IPS-15b (cell line): ENCODE results near the gene RAB5B.

Source experiments
- H3K27me3 ChIP-seq: one replicate; pipeline ENCODE4 v1.6.1; 2013; ENCODE audit warnings: low read length; ENCODE audit not compliant: control insufficient read depth, insufficient read depth
- H3K36me3 ChIP-seq: one replicate; pipeline ENCODE4 v1.6.1; 2013; ENCODE audit warnings: low read length; ENCODE audit not compliant: control insufficient read depth, insufficient read depth
- H3K4me1 ChIP-seq: one replicate; pipeline ENCODE4 v1.6.1; 2013; ENCODE audit warnings: mild to moderate bottlenecking, low read length; ENCODE audit not compliant: control insufficient read depth, insufficient read depth
- H3K4me3 ChIP-seq: one replicate; pipeline ENCODE4 v1.5.1; 2013; ENCODE audit warnings: low read depth, low read length
- H3K9ac ChIP-seq: one replicate; pipeline ENCODE4 v1.6.1; 2013; ENCODE audit warnings: low read depth, mild to moderate bottlenecking, low read length
- H3K9me3 ChIP-seq: one replicate; pipeline ENCODE4 v1.6.1; 2013; ENCODE audit warnings: mild to moderate bottlenecking, low read length; ENCODE audit not compliant: control insufficient read depth, insufficient read depth

The RAB5B gene

GRCh38 chr12:55955344-55955743 lies 18.5 kb upstream of the RAB5B start:
- H3K9me3 ChIP-seq = no peaks in the 10 kb centered on the region
- no peak overlapping the region for H3K4me3 ChIP-seq
- H3K27me3 ChIP-seq = no peaks in the 10 kb centered on the region
- peaks cover 66% of the 10 kb centered on the region for H3K36me3 ChIP-seq
- H3K9ac ChIP-seq = no peak overlapping the region
- H3K4me1 ChIP-seq = no peaks in the 10 kb centered on the region

DNA sequence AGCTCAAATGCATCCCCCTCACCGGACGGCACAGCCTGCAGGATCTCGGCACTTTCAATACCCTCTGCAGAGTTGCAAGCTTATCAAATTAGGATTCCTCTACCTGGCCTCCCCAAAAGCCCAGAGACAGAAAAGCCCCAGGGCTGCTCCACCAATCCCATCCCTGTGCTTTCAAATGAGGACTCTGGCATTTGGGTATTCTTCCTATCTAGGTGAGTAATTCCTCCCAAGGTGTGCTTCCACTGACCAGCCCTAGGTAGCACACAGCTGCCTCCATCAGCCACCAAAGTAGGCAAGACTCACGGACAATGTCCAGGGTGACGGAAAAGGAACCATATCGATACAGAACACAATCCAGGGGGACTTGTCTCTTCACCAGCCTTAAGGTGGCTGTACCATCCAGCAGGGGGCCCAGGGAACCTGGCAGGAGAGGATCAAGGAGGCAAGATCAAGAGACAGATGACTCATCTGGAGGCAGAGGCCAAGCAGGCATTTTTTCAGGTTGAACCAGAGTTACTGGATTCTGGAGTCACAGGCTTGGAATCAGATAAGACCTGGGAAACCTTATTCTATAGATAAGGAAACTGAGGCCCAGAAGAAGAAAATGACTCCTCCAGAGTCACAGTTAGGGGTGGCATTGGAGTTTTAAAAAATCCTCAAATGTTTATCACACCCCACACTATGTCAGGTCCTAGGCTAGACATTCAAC lies 17.9 kb upstream of the RAB5B start:
- Histone ChIP-seq H3K27me3 (no peaks in the 10 kb centered on the region), H3K36me3 (peaks cover 66% of the 10 kb centered on the region), H3K4me3 (no peak overlapping the region), H3K9ac (no peak overlapping the region), H3K9me3 (no peaks in the 10 kb centered on the region), H3K4me1 (no peaks in the 10 kb centered on the region)

DNA sequence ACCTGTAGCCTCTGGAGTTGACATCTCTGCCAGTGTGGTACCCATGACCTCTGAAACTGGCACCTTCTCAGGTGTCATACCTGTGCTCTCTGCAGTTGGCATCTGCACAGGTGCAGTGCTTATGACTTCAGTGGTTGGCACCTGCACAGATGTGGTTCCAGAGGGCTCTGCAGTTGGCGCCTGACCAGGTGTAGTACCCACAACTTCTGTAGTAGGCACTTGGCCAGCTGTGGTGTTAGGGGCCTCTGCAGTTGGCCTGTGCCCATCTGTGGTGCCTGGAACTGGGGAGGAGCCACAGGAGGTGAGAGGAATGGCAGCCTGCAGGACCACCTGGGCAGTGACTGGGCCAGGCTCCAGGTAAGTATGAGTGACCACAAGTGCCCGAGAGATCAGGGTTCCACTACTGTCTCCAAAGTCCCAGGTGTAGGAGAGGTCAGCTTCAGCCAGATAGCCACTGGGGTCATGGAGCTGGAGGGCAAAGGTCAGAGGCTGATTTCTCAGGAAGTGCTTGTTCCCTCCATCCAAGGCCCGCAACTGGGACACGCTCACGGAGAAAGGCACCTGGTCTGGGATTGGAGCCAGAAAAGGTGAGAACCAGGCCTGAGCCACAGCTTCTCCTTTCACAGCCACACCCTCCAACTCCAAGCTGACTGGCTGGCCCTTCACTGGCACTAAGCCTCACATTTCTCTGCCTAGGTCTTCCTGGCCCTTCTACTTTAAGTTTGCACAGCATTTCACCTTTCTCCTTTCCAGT lies 16.6 kb upstream of the RAB5B start:
- H3K4me1 ChIP-seq = no peaks in the 10 kb centered on the region
- no peak overlapping the region for H3K4me3 ChIP-seq
- no peaks in the 10 kb centered on the region for H3K27me3 ChIP-seq
- H3K9ac ChIP-seq = no peak overlapping the region
- H3K36me3 ChIP-seq = peaks cover 60% of the 10 kb centered on the region
- H3K9me3 ChIP-seq = no peaks in the 10 kb centered on the region

DNA sequence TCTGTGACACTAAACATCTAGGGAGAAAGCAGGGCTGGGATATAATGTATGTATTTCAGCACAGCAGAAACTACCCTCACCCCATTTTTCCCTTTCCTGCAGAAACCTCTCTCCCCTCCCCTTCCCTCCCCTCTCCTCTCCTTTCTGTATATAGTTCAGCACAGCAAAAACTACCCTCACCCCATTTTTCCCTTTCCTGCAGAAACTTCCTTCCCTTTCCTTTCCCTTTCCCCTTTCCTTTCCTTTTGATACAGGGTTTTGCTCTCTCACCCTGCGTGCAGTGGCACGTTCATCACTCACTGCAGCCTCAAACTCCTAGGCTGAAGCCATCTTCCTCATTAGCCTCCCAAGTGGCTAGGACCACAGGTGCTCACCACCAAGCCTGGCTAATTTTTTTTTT lies 10.1 kb upstream of the RAB5B start:
- H3K27me3 ChIP-seq = no peaks in the 10 kb centered on the region

GRCh38 chr12:55965240-55965639 lies 8.6 kb upstream of the RAB5B start:
- Histone ChIP-seq H3K4me3 (peak overlapping the region; percentile 93), H3K9me3 (no peaks in the 10 kb centered on the region), H3K36me3 (peaks cover 6% of the 10 kb centered on the region), H3K4me1 (no peaks in the 10 kb centered on the region), H3K9ac (peak overlapping the region; percentile 67), H3K27me3 (no peaks in the 10 kb centered on the region)

More for the DNA sequence above, 10.1 kb upstream of the RAB5B start:
- peaks cover 7% of the 10 kb centered on the region for H3K36me3 ChIP-seq
- no peaks in the 10 kb centered on the region for H3K9me3 ChIP-seq
- H3K9ac ChIP-seq = no peak overlapping the region
- peak overlapping the region; percentile 26 for H3K4me3 ChIP-seq
- H3K4me1 ChIP-seq = no peaks in the 10 kb centered on the region

- no peaks in the 10 kb centered on the region for H3K9me3 ChIP-seq
- H3K36me3 ChIP-seq = peaks cover 6% of the 10 kb centered on the region
- peak within 1 kb of the TSS; percentile 82 for H3K9ac ChIP-seq
- H3K27me3 ChIP-seq = no peaks in the 10 kb centered on the region
- H3K4me1 ChIP-seq = no peaks in the 10 kb centered on the region
- H3K4me3 ChIP-seq = peak within 1 kb of the TSS; percentile 93
These were observed 7.9 kb upstream of the RAB5B start, which contains the start of gene PMEL for GRCh38 chr12:55965941-55966407. Gene PMEL (minus strand): TSS chr12:55966042. CDS start chr12:55966011, 31 bp downstream.

DNA sequence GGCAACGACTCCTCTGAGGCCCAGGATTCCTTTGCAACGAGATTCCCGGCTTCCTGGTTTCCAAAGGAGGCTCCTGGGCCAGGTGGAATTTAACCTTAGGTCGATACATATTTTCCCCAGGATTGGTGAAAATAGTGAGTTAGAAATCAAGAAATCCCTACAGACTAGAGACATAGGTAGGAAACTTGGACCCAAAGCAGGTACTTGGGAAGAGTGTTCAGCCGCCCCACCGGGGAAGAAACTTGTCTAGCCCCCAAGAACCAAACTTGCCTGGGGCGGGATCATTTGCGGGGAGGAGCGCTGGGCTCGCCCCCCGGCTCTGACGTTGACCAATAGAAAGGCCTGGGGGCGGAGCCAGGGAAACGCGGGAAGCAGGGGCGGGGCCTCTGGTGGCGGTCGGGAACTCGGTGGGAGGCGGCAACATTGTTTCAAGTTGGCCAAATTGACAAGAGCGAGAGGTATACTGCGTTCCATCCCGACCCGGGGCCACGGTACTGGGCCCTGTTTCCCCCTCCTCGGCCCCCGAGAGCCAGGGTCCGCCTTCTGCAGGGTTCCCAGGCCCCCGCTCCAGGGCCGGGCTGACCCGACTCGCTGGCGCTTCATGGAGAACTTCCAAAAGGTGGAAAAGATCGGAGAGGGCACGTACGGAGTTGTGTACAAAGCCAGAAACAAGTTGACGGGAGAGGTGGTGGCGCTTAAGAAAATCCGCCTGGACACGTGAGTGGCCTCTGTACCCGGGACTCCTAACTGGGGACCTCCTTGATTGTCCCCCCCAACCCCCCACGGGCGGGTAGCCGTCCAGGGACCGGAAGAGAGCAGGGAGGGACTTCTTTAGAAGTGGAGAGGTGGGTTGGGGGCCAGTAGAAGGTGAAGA lies 7.2 kb upstream of the RAB5B start, which contains the start of gene CDK2:
Gene CDK2, plus strand, starts transcription at position 423 of the 874 bp plus-strand sequence. Its CDS starts 179 bp downstream, at position 602.
- H3K36me3 ChIP-seq = no peaks in the 10 kb centered on the region
- no peaks in the 10 kb centered on the region for H3K9me3 ChIP-seq
- peak within 1 kb of the TSS; percentile 82 for H3K9ac ChIP-seq
- H3K4me3 ChIP-seq = peak within 1 kb of the TSS; percentile 93
- H3K27me3 ChIP-seq = no peaks in the 10 kb centered on the region
- H3K4me1 ChIP-seq = no peaks in the 10 kb centered on the region

DNA sequence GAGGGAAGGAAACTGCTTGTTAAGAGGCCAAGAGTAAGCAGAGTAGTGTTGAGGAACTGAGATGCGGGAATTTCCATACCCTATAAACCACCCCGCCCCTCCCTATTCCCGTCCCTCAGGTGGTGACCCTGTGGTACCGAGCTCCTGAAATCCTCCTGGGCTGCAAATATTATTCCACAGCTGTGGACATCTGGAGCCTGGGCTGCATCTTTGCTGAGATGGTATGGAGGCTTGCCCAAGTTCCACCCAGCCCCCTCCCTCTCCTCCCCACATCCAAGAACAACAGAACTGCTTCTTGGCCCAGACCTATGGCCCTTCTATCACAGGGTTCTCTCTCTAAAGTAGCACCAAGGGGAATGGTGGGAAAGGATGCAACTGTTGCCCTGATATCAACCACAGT lies 4.5 kb upstream of the RAB5B start:
- H3K36me3 ChIP-seq = no peaks in the 10 kb centered on the region
- H3K9ac ChIP-seq = no peak overlapping the region
- H3K4me1 ChIP-seq = no peaks in the 10 kb centered on the region

GRCh38 chr12:55970775-55971174 lies 3.1 kb upstream of the RAB5B start:
- peaks cover 3% of the 10 kb centered on the region for H3K4me1 ChIP-seq
- H3K27me3 ChIP-seq = no peaks in the 10 kb centered on the region
- no peaks in the 10 kb centered on the region for H3K9me3 ChIP-seq
- no peak overlapping the region for H3K9ac ChIP-seq
- H3K36me3 ChIP-seq = no peaks in the 10 kb centered on the region
- H3K4me3 ChIP-seq = no peak overlapping the region

More for the DNA sequence above, 4.5 kb upstream of the RAB5B start:
- H3K27me3 ChIP-seq = no peaks in the 10 kb centered on the region
- H3K9me3 ChIP-seq = no peaks in the 10 kb centered on the region
- H3K4me3 ChIP-seq = no peak overlapping the region

DNA sequence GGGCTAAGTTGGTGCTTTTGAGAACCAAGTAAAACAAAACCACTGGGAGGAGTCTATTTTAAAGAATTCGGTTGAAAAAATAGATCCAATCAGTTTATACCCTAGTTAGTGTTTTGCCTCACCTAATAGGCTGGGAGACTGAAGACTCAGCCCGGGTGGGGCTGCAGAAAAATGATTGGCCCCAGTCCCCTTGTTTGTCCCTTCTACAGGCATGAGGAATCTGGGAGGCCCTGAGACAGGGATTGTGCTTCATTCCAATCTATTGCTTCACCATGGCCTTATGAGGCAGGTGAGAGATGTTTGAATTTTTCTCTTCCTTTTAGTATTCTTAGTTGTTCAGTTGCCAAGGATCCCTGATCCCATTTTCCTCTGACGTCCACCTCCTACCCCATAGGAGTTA lies 1.8 kb upstream of the RAB5B start:
- H3K36me3 ChIP-seq = no peaks in the 10 kb centered on the region
- H3K27me3 ChIP-seq = no peaks in the 10 kb centered on the region
- H3K4me3 ChIP-seq = no peak overlapping the region
- H3K9ac ChIP-seq = no peak overlapping the region
- no peaks in the 10 kb centered on the region for H3K9me3 ChIP-seq
- H3K4me1 ChIP-seq = peaks cover 3% of the 10 kb centered on the region

- Histone ChIP-seq H3K9me3 (no peaks in the 10 kb centered on the region), H3K36me3 (no peaks in the 10 kb centered on the region), H3K4me1 (peaks cover 3% of the 10 kb centered on the region), H3K27me3 (no peaks in the 10 kb centered on the region), H3K4me3 (no peak overlapping the region), H3K9ac (no peak overlapping the region)
These were observed 1.4 kb upstream of the RAB5B start for GRCh38 chr12:55972456-55972855.
